HCT116 (cell line): ENCODE measurements around the gene MRPL34. TPM values are rescaled to one million over a fixed set of nuclear protein-coding genes. Genes with fewer than 3 reads are reported as not detected.

ENCODE experiments used
- ATAC-seq: fragments of 200-7000 bp; cut with Tn5 transposase; 2 replicates; pipeline ENCODE4 v1.9.1; 2020; ENCODE audit warnings: mild to moderate bottlenecking, moderate library complexity
- BruUV-seq: library from RNA; stranded (reverse); fragments of 400-500 nt; replicated peaks from 2 replicates; lab custom pipeline; 2021; lab: Mats Ljungman, UMichigan
- CTCF ChIA-PET: fragments of 300-600 bp; sonication (Branson Sonifier 250); formaldehyde crosslinking; loops from one replicate; lab custom pipeline; 2021; ENCODE audit warnings: antibody characterized with exemption; lab: Charles Lee
- POLR2A ChIA-PET: fragments of 300-600, 350-600 bp; sonication (Branson Sonifier 250); formaldehyde crosslinking; loops from one replicate; lab custom pipeline; 2021; ENCODE audit warnings: antibody characterized with exemption; lab: Charles Lee
- RAD21 ChIA-PET, 2 experiments: fragments of 300-600 bp; sonication (Branson Sonifier 250); formaldehyde crosslinking; loops; one replicate each; lab custom pipeline; 2023; ENCODE audit warnings: low total read pairs in 2 of 2; ENCODE audit not compliant: uncharacterized antibody in 2 of 2, unreplicated experiment in 2 of 2, low non-redundant PET in 1 of 2; lab: Charles Lee
- DNase-seq: peaks from one replicate; pipeline ENCODE4 v3.0.0-alpha.2; 2010; ENCODE audit warnings: low read depth, low spot score
- H2AFZ ChIP-seq: fragments of 200-600 bp; shearing (Covaris generic), sonication (generic); 2 replicates; pipeline ENCODE4 v1.6.1; 2017; ENCODE audit warnings: low read depth, mixed run types, mixed read lengths, antibody characterized with exemption, low read length; ENCODE audit not compliant: poor library complexity, severe bottlenecking
- H3K27ac ChIP-seq: 2 replicates; pipeline ENCODE4 v1.5.1; 2012; ENCODE audit warnings: low read depth, low read length
- H3K27me3 ChIP-seq: fragments of 200-600 bp; sonication (generic); 2 replicates; pipeline ENCODE4 v1.6.1; 2016; ENCODE audit warnings: mixed run types, low read length, mixed read lengths; ENCODE audit not compliant: insufficient read depth
- H3K36me3 ChIP-seq, 2 experiments: fragments of 200-500 bp in 1 of 2; fragments of 200-600 bp in 1 of 2; sonication (Bioruptor generic) in 1 of 2; sonication (generic) in 1 of 2; 2 replicates each; pipeline versions ENCODE4 v1.5.1 to v1.6.1; 2014 to 2016; ENCODE audit warnings: low read length in 2 of 2, inconsistent platforms in 1 of 2, mixed read lengths in 1 of 2, mixed run types in 1 of 2; ENCODE audit not compliant: insufficient read depth in 2 of 2, control insufficient read depth in 1 of 2
- H3K4me1 ChIP-seq, 2 experiments: fragments of 200-600 bp in 1 of 2; sonication (generic) in 1 of 2; 2 replicates each; pipeline versions ENCODE4 v1.5.1 to v1.6.1; 2012 to 2017; ENCODE audit warnings: low read length in 2 of 2, inconsistent platforms in 1 of 2, mild to moderate bottlenecking in 1 of 2, mixed read lengths in 1 of 2, mixed run types in 1 of 2, moderate library complexity in 1 of 2; ENCODE audit not compliant: insufficient read depth in 2 of 2, control insufficient read depth in 1 of 2
- H3K4me2 ChIP-seq: fragments of 200-600 bp; sonication (generic); 2 replicates; pipeline ENCODE4 v1.6.1; 2017; ENCODE audit warnings: mixed run types, low read length, mixed read lengths
- H3K4me3 ChIP-seq, 2 experiments: fragments of 200-600 bp in 1 of 2; sonication (generic) in 1 of 2; replicated peaks in 1 of 2; 2 replicates each; pipeline ENCODE4 v1.5.1; 2011 to 2016; ENCODE audit warnings: low read length in 2 of 2, control low read depth in 1 of 2, low read depth in 1 of 2, mild to moderate bottlenecking in 1 of 2, mixed read lengths in 1 of 2, mixed run types in 1 of 2
- H3K79me2 ChIP-seq: fragments of 200-600 bp; sonication (generic); 2 replicates; pipeline ENCODE4 v1.6.1; 2017; ENCODE audit warnings: mild to moderate bottlenecking, mixed run types, low read length, moderate library complexity, mixed read lengths; ENCODE audit not compliant: insufficient read depth
- H3K9ac ChIP-seq: fragments of 200-600 bp; sonication (generic); 2 replicates; pipeline ENCODE4 v1.6.1; 2016; ENCODE audit warnings: low read length, mixed read lengths
- H3K9me2 ChIP-seq: fragments of 200-600 bp; sonication (generic), shearing (Covaris generic); 2 replicates; pipeline ENCODE4 v1.6.1; 2017; ENCODE audit warnings: mixed run types, mild to moderate bottlenecking, moderate library complexity; ENCODE audit not compliant: insufficient read depth
- H3K9me3 ChIP-seq, 2 experiments: fragments of 200-500 bp in 1 of 2; fragments of 200-600 bp in 1 of 2; sonication (Bioruptor generic) in 1 of 2; sonication (generic) in 1 of 2; 2 replicates each; pipeline ENCODE4 v1.6.1; 2014 to 2017; ENCODE audit warnings: low read length in 2 of 2, mixed read lengths in 2 of 2, inconsistent platforms in 1 of 2, low read depth in 1 of 2, mild to moderate bottlenecking in 1 of 2, mixed run types in 1 of 2, moderate library complexity in 1 of 2; ENCODE audit not compliant: control insufficient read depth in 1 of 2, insufficient read depth in 1 of 2
- H4K20me1 ChIP-seq: fragments of 200-600 bp; sonication (generic), shearing (Covaris generic); 2 replicates; pipeline ENCODE4 v1.6.1; 2017; ENCODE audit warnings: mixed run types, mild to moderate bottlenecking, moderate library complexity; ENCODE audit not compliant: insufficient read depth
- CBX3 ChIP-seq: IDR thresholded peaks from 2 replicates; pipeline ENCODE4 v1.6.1; 2012; ENCODE audit warnings: low read depth
- EGR1 ChIP-seq: IDR thresholded peaks from 2 replicates; pipeline ENCODE4 v1.6.1; 2012; ENCODE audit warnings: low read depth
- ELF1 ChIP-seq: IDR thresholded peaks from 2 replicates; pipeline ENCODE4 v1.6.1; 2012; ENCODE audit warnings: low read depth, borderline replicate concordance
- EZH2phosphoT487 ChIP-seq: fragments of 200-600 bp; IDR thresholded peaks from 2 replicates; pipeline ENCODE4 v1.6.1; 2018; ENCODE audit warnings: antibody characterized with exemption, borderline replicate concordance
- FOSL1 ChIP-seq: IDR thresholded peaks from 2 replicates; pipeline ENCODE4 v1.6.1; 2012; ENCODE audit warnings: low read depth
- POLR2AphosphoS5 ChIP-seq: IDR thresholded peaks from 2 replicates; pipeline ENCODE4 v1.6.1; 2011; ENCODE audit warnings: mild to moderate bottlenecking, low read depth, low read length, moderate library complexity
- SIN3A ChIP-seq: IDR thresholded peaks from 2 replicates; pipeline ENCODE4 v1.6.1; 2012; ENCODE audit warnings: low read depth
- SP1 ChIP-seq: IDR thresholded peaks from 2 replicates; pipeline ENCODE4 v1.6.1; 2012; ENCODE audit warnings: low read depth
- SRF ChIP-seq: IDR thresholded peaks from 2 replicates; pipeline ENCODE4 v1.6.1; 2012; ENCODE audit warnings: low read depth
- TCF7L2 ChIP-seq: IDR thresholded peaks from 2 replicates; pipeline ENCODE4 v1.7.0; 2011; ENCODE audit warnings: borderline replicate concordance, inconsistent platforms; ENCODE audit not compliant: insufficient read depth, insufficient read length; ENCODE audit errors: extremely low read depth
- YY1 ChIP-seq: IDR thresholded peaks from 2 replicates; pipeline ENCODE4 v1.6.1; 2011; ENCODE audit warnings: low read length, low read depth, moderate library complexity, mild to moderate bottlenecking; ENCODE audit not compliant: insufficient replicate concordance; ENCODE audit errors: extremely low read depth
- ZFX ChIP-seq: fragments of 450-650 bp; IDR thresholded peaks from 2 replicates; pipeline ENCODE4 v1.6.1; 2017
- ZNF274 ChIP-seq: fragments of 200-500 bp; sonication (Bioruptor generic); IDR thresholded peaks from 2 replicates; pipeline ENCODE4 v1.6.1; 2014; ENCODE audit warnings: mild to moderate bottlenecking, low read depth, low read length, inconsistent platforms
- intact Hi-C: fragments of 100-400 bp; cut with micrococcal nuclease; formaldehyde crosslinking; loops from 2 replicates; pipeline ENCODE4 v1.10.0; 2022
- total RNA-seq: library from RNA; stranded (reverse); gene quantifications from one replicate; pipeline ENCODE4 v1.2.1, GENCODE V29; 2021; ENCODE audit not compliant: unreplicated experiment
- TF ChIP-seq, protein P1 (sequence below): IDR thresholded peaks from 2 replicates; pipeline ENCODE4 v1.6.1; 2011; ENCODE audit warnings: mild to moderate bottlenecking, low read length, moderate library complexity; ENCODE audit not compliant: insufficient replicate concordance; ENCODE audit errors: extremely low read depth
- TF ChIP-seq, protein P2 (sequence below): IDR thresholded peaks from 2 replicates; pipeline ENCODE4 v1.6.1; 2012
- TF ChIP-seq, protein P3 (sequence below): IDR thresholded peaks from 2 replicates; pipeline ENCODE4 v1.6.1; 2012; ENCODE audit warnings: low read depth

The MRPL34 gene
- total RNA-seq, 1 experiment from 2014 or later = 114 TPM

DNA sequence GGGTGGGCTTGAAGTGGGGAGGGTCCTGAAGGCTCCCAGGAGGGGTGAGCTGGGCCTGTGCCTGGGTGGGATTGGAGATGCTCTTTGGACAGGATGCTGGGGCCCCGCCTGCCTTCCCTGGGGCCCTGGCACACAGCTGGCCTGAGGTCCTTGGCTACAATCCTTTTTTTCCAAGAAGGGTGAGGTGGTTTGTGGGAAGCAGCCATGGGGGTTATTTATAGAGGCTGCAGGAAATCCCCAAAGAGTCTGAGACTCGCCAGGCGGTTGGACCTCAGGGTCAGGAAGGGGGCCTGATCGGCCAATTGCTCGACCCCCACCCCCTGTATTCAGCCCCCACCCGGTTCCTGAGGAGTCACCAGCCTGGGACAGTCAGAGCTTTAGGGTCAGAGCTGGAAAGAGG is 41.7 kb downstream of the MRPL34 start:
- Histone ChIP-seq H3K9ac (no peak overlapping the region), H2AFZ (no peak overlapping the region), H3K9me3 (no peaks in the 10 kb centered on the region), H3K4me3 (no peak overlapping the region), H3K27me3 (no peaks in the 10 kb centered on the region), H3K36me3 (no peaks in the 10 kb centered on the region), H3K4me2 (no peak overlapping the region), H3K4me1 (peaks cover 17 to 28% of the 10 kb centered on the region in 2 experiments; a peak in 3 of 4 replicates), H3K9me2 (no peaks in the 10 kb centered on the region), H4K20me1 (no peaks in the 10 kb centered on the region), H3K79me2 (no peaks in the 10 kb centered on the region), H3K27ac (no peak overlapping the region)
- BruUV-seq = no TSS peak
- DNase-seq = no peak
- ChIA-PET RAD21 (interaction anchor here in 1 of 2 experiments (0.5 to 0.6 kb wide), 2 partner anchors 39 to 44 kb away, joined by 3 to 6 read pairs; no protein-coding TSS in a partner anchor), POLR2A (interaction anchor here (1.1 to 2.8 kb wide), 2 partner anchors 13 to 15 kb away, joined by 3 to 12 read pairs; partner anchors contain the start of gene ANO8), CTCF (interaction anchor here (0.7 to 1.8 kb wide), 3 partner anchors 11 to 39 kb away, joined by 3 to 5 read pairs (median 3); no protein-coding TSS in a partner anchor)
- TF ChIP-seq YY1 (no peak), POLR2AphosphoS5 (no peak), SRF (no peak), ZNF274 (no peak), EGR1 (no peak), ELF1 (no peak), ZFX (no peak), EZH2phosphoT487 (no peak), TCF7L2 (no peak), CBX3 (no peak), SP1 (no peak), FOSL1 (no peak), SIN3A (no peak)
- TF ChIP-seq, protein P1, sequence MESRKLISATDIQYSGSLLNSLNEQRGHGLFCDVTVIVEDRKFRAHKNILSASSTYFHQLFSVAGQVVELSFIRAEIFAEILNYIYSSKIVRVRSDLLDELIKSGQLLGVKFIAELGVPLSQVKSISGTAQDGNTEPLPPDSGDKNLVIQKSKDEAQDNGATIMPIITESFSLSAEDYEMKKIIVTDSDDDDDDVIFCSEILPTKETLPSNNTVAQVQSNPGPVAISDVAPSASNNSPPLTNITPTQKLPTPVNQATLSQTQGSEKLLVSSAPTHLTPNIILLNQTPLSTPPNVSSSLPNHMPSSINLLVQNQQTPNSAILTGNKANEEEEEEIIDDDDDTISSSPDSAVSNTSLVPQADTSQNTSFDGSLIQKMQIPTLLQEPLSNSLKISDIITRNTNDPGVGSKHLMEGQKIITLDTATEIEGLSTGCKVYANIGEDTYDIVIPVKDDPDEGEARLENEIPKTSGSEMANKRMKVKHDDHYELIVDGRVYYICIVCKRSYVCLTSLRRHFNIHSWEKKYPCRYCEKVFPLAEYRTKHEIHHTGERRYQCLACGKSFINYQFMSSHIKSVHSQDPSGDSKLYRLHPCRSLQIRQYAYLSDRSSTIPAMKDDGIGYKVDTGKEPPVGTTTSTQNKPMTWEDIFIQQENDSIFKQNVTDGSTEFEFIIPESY = no peak
- TF ChIP-seq, protein P2, sequence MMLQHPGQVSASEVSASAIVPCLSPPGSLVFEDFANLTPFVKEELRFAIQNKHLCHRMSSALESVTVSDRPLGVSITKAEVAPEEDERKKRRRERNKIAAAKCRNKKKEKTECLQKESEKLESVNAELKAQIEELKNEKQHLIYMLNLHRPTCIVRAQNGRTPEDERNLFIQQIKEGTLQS = no peak
- TF ChIP-seq, protein P3, sequence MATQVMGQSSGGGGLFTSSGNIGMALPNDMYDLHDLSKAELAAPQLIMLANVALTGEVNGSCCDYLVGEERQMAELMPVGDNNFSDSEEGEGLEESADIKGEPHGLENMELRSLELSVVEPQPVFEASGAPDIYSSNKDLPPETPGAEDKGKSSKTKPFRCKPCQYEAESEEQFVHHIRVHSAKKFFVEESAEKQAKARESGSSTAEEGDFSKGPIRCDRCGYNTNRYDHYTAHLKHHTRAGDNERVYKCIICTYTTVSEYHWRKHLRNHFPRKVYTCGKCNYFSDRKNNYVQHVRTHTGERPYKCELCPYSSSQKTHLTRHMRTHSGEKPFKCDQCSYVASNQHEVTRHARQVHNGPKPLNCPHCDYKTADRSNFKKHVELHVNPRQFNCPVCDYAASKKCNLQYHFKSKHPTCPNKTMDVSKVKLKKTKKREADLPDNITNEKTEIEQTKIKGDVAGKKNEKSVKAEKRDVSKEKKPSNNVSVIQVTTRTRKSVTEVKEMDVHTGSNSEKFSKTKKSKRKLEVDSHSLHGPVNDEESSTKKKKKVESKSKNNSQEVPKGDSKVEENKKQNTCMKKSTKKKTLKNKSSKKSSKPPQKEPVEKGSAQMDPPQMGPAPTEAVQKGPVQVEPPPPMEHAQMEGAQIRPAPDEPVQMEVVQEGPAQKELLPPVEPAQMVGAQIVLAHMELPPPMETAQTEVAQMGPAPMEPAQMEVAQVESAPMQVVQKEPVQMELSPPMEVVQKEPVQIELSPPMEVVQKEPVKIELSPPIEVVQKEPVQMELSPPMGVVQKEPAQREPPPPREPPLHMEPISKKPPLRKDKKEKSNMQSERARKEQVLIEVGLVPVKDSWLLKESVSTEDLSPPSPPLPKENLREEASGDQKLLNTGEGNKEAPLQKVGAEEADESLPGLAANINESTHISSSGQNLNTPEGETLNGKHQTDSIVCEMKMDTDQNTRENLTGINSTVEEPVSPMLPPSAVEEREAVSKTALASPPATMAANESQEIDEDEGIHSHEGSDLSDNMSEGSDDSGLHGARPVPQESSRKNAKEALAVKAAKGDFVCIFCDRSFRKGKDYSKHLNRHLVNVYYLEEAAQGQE = no peak
- intact Hi-C loops = loop anchor here (2.0 kb wide), 1 partner anchor 119 kb away; no protein-coding TSS in a partner anchor
- no peak for ATAC-seq
